HepG2 (cell line): Measurements from ENCODE around the gene PPARA. TPM values are rescaled to one million over a fixed set of nuclear protein-coding genes. Genes with fewer than 3 reads are reported as not detected.

Source experiments
- CBX1 ChIP-seq: IDR thresholded peaks from one replicate; pipeline ENCODE4 v1.6.1; 2016; ENCODE audit warnings: antibody characterized with exemption, low read depth
- CCAR2 ChIP-seq: fragments of 200-400 bp; formaldehyde crosslinking; optimal IDR thresholded peaks from 2 replicates; pipeline ENCODE3; 2018; ENCODE audit warnings: low read depth, mild to moderate bottlenecking, low read length, moderate library complexity
- ERF ChIP-seq: IDR thresholded peaks from 2 replicates; pipeline ENCODE4 v1.6.1; 2018; ENCODE audit warnings: missing biosample characterization, missing genetic modification reagents
- GATAD2A ChIP-seq: IDR thresholded peaks from 2 replicates; pipeline ENCODE4 v1.6.1; 2016
- HOXA9 ChIP-seq: sonication (generic); formaldehyde crosslinking; IDR thresholded peaks from 2 replicates; pipeline ENCODE4 v1.8.1; 2022; ENCODE audit warnings: missing genetic modification reagents, mild to moderate bottlenecking, moderate library complexity, borderline replicate concordance
- KAT7 ChIP-seq: IDR thresholded peaks from 2 replicates; pipeline ENCODE4 v1.6.1; 2018; ENCODE audit warnings: borderline replicate concordance, missing compliant biosample characterization
- MYC ChIP-seq: sonication (generic); formaldehyde crosslinking; IDR thresholded peaks from 2 replicates; pipeline ENCODE4 v1.9.0; 2021; ENCODE audit warnings: missing genetic modification reagents, borderline replicate concordance
- NFE2 ChIP-seq: sonication (generic); formaldehyde crosslinking; IDR thresholded peaks from 2 replicates; pipeline ENCODE4 v1.4.0; 2020; ENCODE audit warnings: missing genetic modification reagents
- NFKBIZ ChIP-seq: IDR thresholded peaks from 2 replicates; pipeline ENCODE4 v1.6.1; 2018; ENCODE audit warnings: missing genetic modification reagents, missing compliant biosample characterization
- PHF5A ChIP-seq: IDR thresholded peaks from one replicate; pipeline ENCODE4 v1.6.1; 2018; ENCODE audit warnings: low read depth, missing genetic modification reagents; ENCODE audit not compliant: unreplicated experiment
- PRDM4 ChIP-seq: sonication (generic); formaldehyde crosslinking; IDR thresholded peaks from 2 replicates; pipeline ENCODE4 v1.9.0; 2021; ENCODE audit warnings: missing genetic modification reagents, borderline replicate concordance
- RBM22 ChIP-seq: fragments of 200-400 bp; formaldehyde crosslinking; optimal IDR thresholded peaks from 2 replicates; pipeline ENCODE3; 2017; ENCODE audit warnings: mild to moderate bottlenecking, low read length, moderate library complexity
- SYNCRIP ChIP-seq: fragments of 200-400 bp; formaldehyde crosslinking; IDR thresholded peaks from 2 replicates; pipeline ENCODE4 v1.6.1; 2018; ENCODE audit warnings: mild to moderate bottlenecking, low read depth, low read length; ENCODE audit not compliant: insufficient read depth
- TAF1 ChIP-seq: sonication (generic); formaldehyde crosslinking; IDR thresholded peaks from 2 replicates; pipeline ENCODE4 v1.4.0; 2020; ENCODE audit warnings: missing genetic modification reagents
- ZBTB7A ChIP-seq: sonication (generic); formaldehyde crosslinking; IDR thresholded peaks from 2 replicates; pipeline ENCODE4 v1.8.0; 2022; ENCODE audit warnings: mild to moderate bottlenecking, missing genetic modification reagents
- ZEB1 ChIP-seq: IDR thresholded peaks from 2 replicates; pipeline ENCODE4 v1.6.1; 2012; ENCODE audit warnings: mild to moderate bottlenecking, low read depth, inconsistent platforms; ENCODE audit not compliant: insufficient replicate concordance
- ZNF121 ChIP-seq: sonication (generic); formaldehyde crosslinking; IDR thresholded peaks from 2 replicates; pipeline ENCODE4 v1.5.0; 2020; ENCODE audit warnings: mild to moderate bottlenecking, missing genetic modification reagents
- ZNF138 ChIP-seq: sonication (generic); formaldehyde crosslinking; IDR thresholded peaks from 2 replicates; pipeline ENCODE4 v1.5.0; 2020; ENCODE audit warnings: mild to moderate bottlenecking, low read depth, missing genetic modification reagents
- ZNF143 ChIP-seq: sonication (generic); formaldehyde crosslinking; IDR thresholded peaks from 2 replicates; pipeline ENCODE4 v1.4.0; 2020; ENCODE audit warnings: missing genetic modification reagents
- ZNF224 ChIP-seq: sonication (generic); formaldehyde crosslinking; IDR thresholded peaks from 2 replicates; pipeline ENCODE4 v1.5.0; 2020; ENCODE audit warnings: mild to moderate bottlenecking, missing genetic modification reagents
- ZNF430 ChIP-seq: sonication (generic); formaldehyde crosslinking; IDR thresholded peaks from 2 replicates; pipeline ENCODE4 v1.9.0; 2021; ENCODE audit warnings: mild to moderate bottlenecking, missing genetic modification reagents
- ZNF772 ChIP-seq: sonication (generic); formaldehyde crosslinking; IDR thresholded peaks from 2 replicates; pipeline ENCODE4 v1.5.0; 2020; ENCODE audit warnings: mild to moderate bottlenecking, missing genetic modification reagents
- ZSCAN31 ChIP-seq: sonication (generic); formaldehyde crosslinking; IDR thresholded peaks from 2 replicates; pipeline ENCODE4 v1.5.0; 2020; ENCODE audit warnings: low read depth, mild to moderate bottlenecking, missing genetic modification reagents
- polyA plus RNA-seq, 8 experiments: library from polyadenylated mRNA; depleted of rRNA in 3 of 8; stranded (reverse) in 7 of 8; unstranded in 1 of 8; fragments of >200 nt; fragmentation: Illumina TruSeq in 4 of 8; extraction: Trizol in 4 of 8; gene quantifications; 2 replicates each; pipeline versions ENCODE4 v1.2.1 to v1.2.3, GENCODE V29; 2011 to 2016; ENCODE audit warnings: low read depth in 4 of 8, missing spikeins in 1 of 8, mixed read lengths in 1 of 8; ENCODE audit not compliant: insufficient read depth in 1 of 8
- total RNA-seq, 5 experiments: library from RNA; depleted of rRNA; stranded (reverse); fragments of >200 nt; fragmentation: Illumina TruSeq; extraction: Trizol; gene quantifications; 2 replicates each; pipeline ENCODE4 v1.2.3, GENCODE V29; 2016; ENCODE audit warnings: low read depth in 1 of 5
- TF ChIP-seq, protein P1 (sequence below): sonication (generic); formaldehyde crosslinking; IDR thresholded peaks from 2 replicates; pipeline ENCODE4 v1.4.0; 2020; ENCODE audit warnings: mild to moderate bottlenecking, missing genetic modification reagents
- TF ChIP-seq, protein P2 (sequence below): sonication (generic); formaldehyde crosslinking; IDR thresholded peaks from 2 replicates; pipeline ENCODE4 v1.5.0; 2020; ENCODE audit warnings: missing genetic modification reagents

Gene PPARA
- total and polyA plus RNA-seq, 2 of the 13 experiments (the other 11 are each of a cell fraction or from before 2014, with no cell fraction given): 18.2 to 24.7 TPM

GRCh38 chr22:46148816-46149511 is 1.4 kb upstream of the PPARA start (continued):
- no peak for TF ChIP-seq CCAR2
- no peak for TF ChIP-seq RBM22
- TF ChIP-seq NFKBIZ (CRISPR knock-in tag): no peak
- TF ChIP-seq ZNF430 (CRISPR knock-in tag): no peak
- peak; percentile 69 for TF ChIP-seq ZEB1
- no peak for TF ChIP-seq NFE2
- TF ChIP-seq TAF1 (CRISPR knock-in tag): no peak
- TF ChIP-seq, protein P1, sequence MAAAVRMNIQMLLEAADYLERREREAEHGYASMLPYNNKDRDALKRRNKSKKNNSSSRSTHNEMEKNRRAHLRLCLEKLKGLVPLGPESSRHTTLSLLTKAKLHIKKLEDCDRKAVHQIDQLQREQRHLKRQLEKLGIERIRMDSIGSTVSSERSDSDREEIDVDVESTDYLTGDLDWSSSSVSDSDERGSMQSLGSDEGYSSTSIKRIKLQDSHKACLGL (CRISPR knock-in tag): no peak
- no peak for TF ChIP-seq ZNF143 (CRISPR knock-in tag)
- TF ChIP-seq PHF5A (CRISPR knock-in tag): no peak
- TF ChIP-seq HOXA9 (CRISPR knock-in tag): no peak
- 0 out of 2 replicates have a peak, but pooled peaks have one; percentile 12 for TF ChIP-seq GATAD2A (CRISPR knock-in tag)
- no peak for TF ChIP-seq ZNF224 (CRISPR knock-in tag)
- no peak for TF ChIP-seq ZBTB7A (CRISPR knock-in tag)
- no peak for TF ChIP-seq KAT7
- peak; percentile 50; the same call in 1 of the 2 replicates for TF ChIP-seq ZNF772 (CRISPR knock-in tag)
- no peak for TF ChIP-seq SYNCRIP
- TF ChIP-seq, protein P2, sequence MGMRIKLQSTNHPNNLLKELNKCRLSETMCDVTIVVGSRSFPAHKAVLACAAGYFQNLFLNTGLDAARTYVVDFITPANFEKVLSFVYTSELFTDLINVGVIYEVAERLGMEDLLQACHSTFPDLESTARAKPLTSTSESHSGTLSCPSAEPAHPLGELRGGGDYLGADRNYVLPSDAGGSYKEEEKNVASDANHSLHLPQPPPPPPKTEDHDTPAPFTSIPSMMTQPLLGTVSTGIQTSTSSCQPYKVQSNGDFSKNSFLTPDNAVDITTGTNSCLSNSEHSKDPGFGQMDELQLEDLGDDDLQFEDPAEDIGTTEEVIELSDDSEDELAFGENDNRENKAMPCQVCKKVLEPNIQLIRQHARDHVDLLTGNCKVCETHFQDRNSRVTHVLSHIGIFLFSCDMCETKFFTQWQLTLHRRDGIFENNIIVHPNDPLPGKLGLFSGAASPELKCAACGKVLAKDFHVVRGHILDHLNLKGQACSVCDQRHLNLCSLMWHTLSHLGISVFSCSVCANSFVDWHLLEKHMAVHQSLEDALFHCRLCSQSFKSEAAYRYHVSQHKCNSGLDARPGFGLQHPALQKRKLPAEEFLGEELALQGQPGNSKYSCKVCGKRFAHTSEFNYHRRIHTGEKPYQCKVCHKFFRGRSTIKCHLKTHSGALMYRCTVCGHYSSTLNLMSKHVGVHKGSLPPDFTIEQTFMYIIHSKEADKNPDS (CRISPR knock-in tag): no peak
- no peak for TF ChIP-seq ZNF138 (CRISPR knock-in tag)
- no peak for TF ChIP-seq ZSCAN31 (CRISPR knock-in tag)
- no peak for TF ChIP-seq PRDM4 (CRISPR knock-in tag)
- TF ChIP-seq ZNF121: no peak
- TF ChIP-seq CBX1: no peak
- no peak for TF ChIP-seq ERF (CRISPR knock-in tag)
- TF ChIP-seq MYC (CRISPR knock-in tag): no peak
